Activated CD4-positive, alpha-beta memory T cell treated with anti-CD3 and anti-CD28 coated beads, Interleukin-2, amount 10 ng/mL, durations not matched to agents 7 days and 5 days (primary cell): Measurements from ENCODE around the gene PREPL. TPM values are rescaled to one million over a fixed set of nuclear protein-coding genes. Genes with fewer than 3 reads are reported as not detected.

Experiments
- total RNA-seq, 2 experiments: library from RNA; stranded (reverse); gene quantifications; one replicate each; pipeline ENCODE4 v1.2.3, GENCODE V29; 2021

The PREPL gene
- total RNA-seq, 2 experiments from 2014 or later = 20.2 to 21.7 TPM

Other genes starting within 250 kb of the PREPL start
- gene PPM1B, start 192.6 kb downstream of the PREPL start, total RNA-seq = 10 to 100 TPM; 57.0 to 60.9 TPM
- gene SLC3A1, start 86.0 kb downstream of the PREPL start, total RNA-seq = under 1 TPM; 0.15 to 0.18 TPM
- 10 to 100 TPM; 11.6 to 12.0 TPM for gene CAMKMT, start 453 bp upstream of the PREPL start, total RNA-seq